DMS 273 treated with DMSO at 0.1 percent for 48 hours (cell line): ENCODE measurements around the gene SNX27.
"Not testable (repeated sequence)": the region's sequence is repeated elsewhere in the genome, so short reads cannot be mapped to it uniquely, and the experiment has no call there.

ENCODE experiments used
- DNase-seq: peaks from one replicate; lab custom pipeline; 2025; lab: John Stamatoyannopoulos, UW

Gene SNX27

GRCh38 chr1:151604291-151604690 lies 7.6 kb upstream of the SNX27 start:
- DNase-seq = no peak

- DNase-seq = no peak
Measured at GRCh38 chr1:151606384-151606783, 5.5 kb upstream of the SNX27 start.

DNA sequence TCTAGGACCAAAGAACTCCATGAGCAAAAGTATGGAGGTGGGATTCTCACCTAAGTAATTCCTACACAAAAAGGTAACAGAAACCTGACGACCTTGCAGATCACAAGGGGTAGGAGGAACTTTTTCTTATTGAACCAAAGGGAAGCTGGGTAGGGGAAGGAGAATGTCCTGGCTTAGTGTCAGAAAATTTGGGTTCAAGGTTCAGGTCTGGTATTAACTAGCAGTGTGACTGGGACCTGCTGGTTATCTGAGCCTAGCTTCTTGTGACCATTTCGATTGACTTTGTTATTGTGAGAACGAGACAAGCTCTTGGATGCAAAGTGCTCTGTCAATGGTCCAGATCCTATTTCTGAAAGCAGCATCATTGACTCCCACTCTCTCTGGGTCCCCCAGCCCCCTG lies 5.0 kb upstream of the SNX27 start:
- no peak for DNase-seq

DNA sequence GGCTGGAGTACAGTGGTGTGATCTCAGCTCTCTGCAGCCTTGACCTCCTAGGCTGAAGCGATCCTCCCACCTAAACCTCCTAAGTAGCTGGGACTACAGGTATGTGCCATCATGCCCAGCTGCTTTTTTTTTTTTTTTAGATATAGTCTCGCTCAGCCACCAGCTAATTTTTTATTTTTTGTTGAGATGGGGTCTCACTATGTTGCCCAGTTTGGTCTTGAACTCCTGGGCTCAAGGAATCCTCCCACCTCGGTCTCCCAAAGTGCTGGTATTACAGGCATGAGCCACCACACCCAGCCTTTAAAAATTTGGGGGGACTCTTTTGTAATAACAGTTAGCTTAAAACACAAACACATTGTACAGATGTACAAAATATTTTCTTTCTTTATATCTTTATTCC lies 1.7 kb upstream of the SNX27 start:
- no peak for DNase-seq

DNA sequence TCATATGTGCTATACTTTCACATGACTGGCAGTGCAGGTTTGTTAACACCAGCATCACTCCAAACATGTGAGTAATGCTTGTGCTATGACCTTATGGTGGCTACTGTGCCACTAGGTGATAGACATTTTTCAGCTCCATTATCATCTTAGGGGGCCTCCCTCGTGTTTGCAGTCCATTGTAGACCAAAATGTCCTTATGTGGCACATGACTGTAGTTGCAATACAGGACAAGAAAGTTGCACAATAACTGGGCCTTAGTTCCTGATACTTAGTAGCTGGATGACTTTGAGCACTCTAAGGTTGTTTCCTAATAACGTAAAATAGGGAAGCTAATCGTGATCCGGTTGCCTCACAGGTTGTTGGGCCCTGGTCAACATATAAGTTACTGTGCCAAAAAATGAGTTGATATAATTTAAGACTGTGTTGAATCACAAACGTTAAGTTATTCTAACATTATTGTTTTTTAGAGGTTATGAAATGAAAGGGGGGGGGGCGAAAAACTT lies 511 bp upstream of the SNX27 start:
- no peak for DNase-seq

DNA sequence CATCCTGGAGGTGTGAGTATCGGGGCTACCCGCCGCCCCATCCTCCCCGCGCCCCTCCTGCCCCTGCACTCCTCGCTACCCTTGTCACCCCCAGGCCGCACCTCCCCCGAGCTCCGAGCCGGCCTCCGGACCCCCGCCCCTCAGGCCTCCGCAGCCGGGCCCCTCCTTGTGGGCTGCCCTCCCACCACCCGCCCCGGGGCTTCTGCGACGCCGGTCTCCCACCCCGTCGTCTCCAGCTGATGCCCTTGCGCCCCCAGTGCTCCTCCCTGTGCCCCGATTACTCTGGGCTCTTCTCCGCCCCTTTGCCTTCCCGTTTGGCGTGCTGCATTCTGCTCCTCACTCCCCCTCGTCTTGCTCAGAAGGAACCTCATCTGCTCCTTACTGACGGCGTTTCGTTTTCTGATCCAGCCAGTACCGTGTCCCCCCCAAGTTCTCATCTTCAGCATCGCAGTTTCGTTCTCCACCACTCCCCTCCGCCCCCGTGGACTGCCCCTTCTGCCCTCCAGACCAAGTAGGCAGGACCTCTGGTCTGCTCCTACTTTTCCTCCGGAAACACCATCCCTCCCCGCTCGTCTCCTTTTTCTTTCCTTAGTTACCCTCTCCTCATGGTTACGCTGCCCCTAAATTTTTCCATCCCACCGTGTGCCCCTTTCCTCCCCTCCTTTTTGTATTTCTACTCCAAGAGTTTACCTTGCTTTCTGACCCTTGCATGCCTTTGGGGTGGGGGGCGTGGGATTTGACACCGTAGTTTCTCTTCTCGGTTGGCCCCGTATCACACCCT lies 841 bp downstream of the SNX27 start:
- no peak for DNase-seq

DNA sequence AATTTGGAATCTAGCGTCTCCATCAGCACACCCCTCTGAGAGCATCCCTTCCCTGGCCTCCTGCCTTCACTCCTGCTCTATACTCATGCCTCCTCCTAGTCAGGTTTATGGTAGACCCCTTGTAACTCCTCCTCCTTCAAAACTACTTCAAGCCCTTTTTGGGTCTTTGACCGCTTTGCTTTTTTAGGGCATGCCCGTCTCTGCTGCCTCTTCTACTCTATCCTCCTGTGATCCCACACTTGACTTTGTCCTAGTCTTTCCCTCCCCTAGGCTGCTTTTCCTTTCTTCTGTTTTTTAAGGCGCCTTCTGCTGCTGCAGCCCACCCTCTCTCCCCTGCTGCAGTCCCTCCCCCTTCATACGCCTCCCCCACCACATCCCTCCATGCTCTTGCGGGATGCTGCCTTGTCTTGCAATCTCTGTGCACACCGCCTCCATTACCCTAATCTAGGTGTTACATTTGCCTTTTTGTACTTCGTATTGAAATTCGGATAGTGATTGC lies 1.5 kb downstream of the SNX27 start:
- no peak for DNase-seq

GRCh38 chr1:151615711-151616504 lies 4.1 kb downstream of the SNX27 start:
- no peak for DNase-seq

DNA sequence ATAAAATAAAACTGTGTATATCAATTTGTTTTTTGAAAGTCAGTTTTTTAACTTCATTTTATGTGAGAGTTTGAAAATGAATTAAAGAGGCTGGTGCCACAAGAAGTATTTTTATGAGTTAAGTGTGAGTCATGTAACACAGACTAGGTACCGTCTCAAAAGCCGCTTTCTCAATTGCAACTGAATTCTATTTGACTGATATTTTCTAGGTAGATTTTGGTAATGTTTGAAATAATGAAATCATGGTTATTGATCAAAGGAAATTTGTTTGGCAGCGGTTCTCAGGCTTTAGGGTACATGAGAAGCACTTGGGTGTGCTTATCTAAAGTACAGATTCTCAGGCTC lies 4.6 kb downstream of the SNX27 start:
- no peak for DNase-seq

DNA sequence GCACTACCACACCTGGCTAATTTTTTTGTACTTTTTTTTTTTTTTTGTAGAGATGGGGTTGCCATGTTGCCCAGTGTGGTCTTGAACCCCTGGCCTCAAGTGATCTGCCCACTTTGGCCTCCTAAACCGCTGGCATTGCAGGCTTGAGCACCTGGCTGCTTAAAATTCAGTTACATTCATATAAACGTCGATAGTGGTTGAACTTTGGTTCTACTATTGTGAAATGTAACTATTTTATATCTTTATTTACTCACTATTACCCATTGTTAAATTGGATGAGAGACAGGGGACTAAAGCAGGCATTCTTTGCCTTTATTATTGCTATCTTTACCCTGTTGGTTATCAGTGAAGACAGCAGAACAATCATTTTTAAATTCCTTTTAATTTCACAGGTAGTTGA lies 6.2 kb downstream of the SNX27 start:
- no peak for DNase-seq

DNA sequence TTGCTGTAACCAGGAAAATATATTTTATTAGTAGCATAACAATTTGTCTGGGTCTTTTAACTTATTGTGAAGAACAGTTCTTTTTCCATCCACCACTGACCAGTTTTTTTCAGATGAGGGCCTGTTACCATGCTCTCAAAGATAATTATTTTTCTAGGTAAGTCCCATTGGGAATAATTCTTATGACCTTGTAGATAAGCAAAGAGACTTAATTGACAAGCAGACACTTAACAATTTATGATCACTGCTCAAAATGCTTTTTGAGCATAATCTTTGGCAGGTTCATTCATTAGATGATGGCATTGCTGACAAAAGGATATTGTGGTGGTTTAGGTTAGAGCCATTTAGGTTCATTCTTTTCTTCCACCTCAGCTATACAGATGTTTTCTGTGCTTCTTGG lies 6.6 kb downstream of the SNX27 start:
- DNase-seq = no peak

- not testable (repeated sequence) for DNase-seq
Measured at GRCh38 chr1:151618996-151619395, 7.1 kb downstream of the SNX27 start.

- no peak for DNase-seq
Measured at GRCh38 chr1:151619489-151620093, 7.7 kb downstream of the SNX27 start.

DNA sequence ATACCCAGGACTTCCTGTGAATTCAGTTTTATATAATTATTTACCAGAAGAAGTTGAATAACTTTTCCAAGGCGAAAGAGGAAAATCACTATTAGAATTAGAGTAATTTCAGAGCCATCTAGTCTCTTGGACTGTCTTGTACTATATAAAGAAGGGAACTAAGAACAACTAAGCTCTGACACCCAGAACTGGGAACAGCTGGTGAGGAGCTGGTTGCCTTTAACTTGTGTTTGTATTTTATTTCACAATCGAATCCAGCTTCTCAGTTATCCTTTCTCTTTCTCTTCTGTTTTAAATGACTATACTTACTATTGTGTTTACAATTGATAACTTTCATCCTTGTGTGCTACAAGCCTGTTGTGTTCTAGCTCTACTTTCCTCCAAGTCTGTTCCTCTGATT lies 8.4 kb downstream of the SNX27 start:
- DNase-seq = no peak

DNA sequence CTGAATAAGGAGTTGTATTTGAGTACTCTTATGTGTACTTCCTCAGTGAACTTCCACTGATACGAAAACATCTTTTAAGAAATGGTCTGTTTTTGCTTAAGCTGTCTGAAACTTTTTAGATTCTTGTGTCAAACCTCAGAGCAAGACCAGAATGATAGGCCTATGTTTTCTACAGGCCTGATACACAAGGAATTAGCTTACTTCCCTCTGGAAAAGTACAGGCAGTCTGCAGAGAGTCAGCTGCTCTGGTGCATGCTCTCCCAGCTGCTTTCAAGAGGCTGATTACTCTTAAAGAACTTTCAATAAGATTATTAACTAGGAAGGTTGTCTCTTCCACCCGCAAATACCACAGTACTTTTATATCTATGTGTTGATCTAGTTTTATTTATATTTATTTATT lies 9.5 kb downstream of the SNX27 start:
- DNase-seq = no peak

DNA sequence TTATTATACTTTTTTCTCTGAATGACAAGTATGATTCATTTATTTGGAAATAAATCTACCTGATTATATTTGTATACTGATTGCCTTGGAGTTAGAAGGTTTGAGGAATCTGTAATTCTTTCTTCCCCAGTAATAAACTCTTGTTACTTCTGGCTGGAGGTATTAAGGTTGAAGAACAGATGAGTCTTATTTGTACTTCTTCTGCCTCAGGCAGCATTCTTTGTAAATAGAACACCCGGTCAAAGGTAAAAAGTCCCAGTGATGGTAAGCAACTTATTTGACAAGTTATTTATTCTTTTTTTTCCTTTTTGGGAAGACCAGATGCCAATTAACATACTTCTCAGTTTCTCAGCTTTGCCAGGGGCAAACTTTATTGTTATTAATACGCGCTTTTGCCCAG lies 12.9 kb downstream of the SNX27 start:
- no peak for DNase-seq

DNA sequence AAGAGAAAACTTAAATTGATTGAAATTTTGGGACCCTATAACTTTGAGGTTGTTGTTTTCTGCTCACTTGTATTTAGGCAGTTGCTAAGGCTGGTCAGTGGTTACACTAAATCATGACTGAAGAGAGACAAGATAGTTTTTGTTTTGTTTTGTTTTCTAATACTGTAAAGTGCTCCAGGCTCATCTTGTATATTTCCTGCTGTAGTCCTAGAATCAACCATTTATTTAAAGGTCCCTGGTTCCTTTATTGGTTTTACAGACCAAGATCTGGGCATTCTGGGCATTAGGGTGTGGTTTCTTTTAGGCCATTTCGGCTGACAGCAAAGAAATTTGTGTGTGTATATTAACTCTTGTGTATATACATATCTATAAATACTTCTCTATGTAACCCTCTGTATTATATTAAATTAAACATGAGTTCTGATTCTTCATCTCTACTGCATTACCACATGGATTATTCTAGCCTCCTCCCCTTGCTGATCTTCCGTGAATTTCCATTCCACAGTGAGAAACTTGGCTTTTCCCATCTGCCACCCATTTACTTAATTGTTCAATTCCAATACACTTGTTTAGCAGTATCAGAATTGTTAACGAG lies 15.0 kb downstream of the SNX27 start:
- DNase-seq = no peak

- no peak for DNase-seq
Measured at GRCh38 chr1:151629278-151629677, 17.4 kb downstream of the SNX27 start.

GRCh38 chr1:151635479-151636072 lies 23.7 kb downstream of the SNX27 start:
- no peak for DNase-seq

DNA sequence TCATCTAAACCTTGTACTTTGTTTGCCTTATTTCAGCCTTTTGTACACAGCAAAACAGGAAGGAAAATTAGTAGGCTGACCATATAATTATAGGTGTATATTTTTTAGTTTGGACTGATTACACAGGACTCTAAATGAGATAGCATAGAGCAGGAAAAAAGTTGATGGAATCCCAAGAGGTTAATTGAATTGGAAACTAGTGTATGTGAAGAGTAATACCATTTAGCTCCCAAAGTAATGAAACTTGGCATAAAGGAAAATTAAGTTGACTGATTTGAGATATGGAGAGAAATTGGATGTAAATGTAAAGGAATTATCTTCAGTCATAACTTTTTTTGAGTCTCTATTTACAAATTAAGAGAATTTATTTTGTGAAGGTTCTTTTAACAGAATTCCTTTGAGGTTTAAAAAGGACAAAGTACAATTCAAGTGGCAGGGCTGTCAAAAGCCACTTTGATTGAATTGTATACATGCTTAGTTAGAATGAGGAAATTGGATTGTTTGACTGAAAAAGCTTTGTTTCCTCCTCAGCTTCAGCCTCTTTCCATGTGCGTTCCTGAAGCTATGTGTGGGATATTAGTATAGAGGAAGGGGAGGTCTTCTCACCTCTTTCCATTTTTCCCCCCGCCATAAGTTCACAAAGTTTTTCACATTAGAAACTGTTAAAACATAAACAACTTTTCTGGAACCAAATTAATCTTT lies 26.4 kb downstream of the SNX27 start:
- DNase-seq = no peak

GRCh38 chr1:151638812-151639211 lies 27.0 kb downstream of the SNX27 start:
- DNase-seq = no peak
